Ovary (tissue), 3 donors: ENCODE data around the gene LMNTD2.

ENCODE experiments used
- POLR2A ChIP-seq: fragments of 450-650 bp; IDR thresholded peaks from one replicate; pipeline ENCODE4 v1.6.1; 2017; ENCODE audit warnings: antibody characterized with exemption, mild to moderate bottlenecking, moderate library complexity
- TF ChIP-seq, protein P1 (sequence below), 3 donors: fragments of 450-650 bp in 2 of 3; fragments of 200-600 bp in 1 of 3; IDR thresholded peaks; one replicate each; pipeline versions ENCODE4 v1.5.1 to v1.8.0; 2016 to 2022; ENCODE audit warnings: antibody characterized with exemption in 3 of 3, mild to moderate bottlenecking in 1 of 3
- donor health status: DM: no; HTN: no; CAD: no.

GRCh38 chr11:532986-533585 is 27.5 kb downstream of the LMNTD2 start:
- TF ChIP-seq, protein P1, sequence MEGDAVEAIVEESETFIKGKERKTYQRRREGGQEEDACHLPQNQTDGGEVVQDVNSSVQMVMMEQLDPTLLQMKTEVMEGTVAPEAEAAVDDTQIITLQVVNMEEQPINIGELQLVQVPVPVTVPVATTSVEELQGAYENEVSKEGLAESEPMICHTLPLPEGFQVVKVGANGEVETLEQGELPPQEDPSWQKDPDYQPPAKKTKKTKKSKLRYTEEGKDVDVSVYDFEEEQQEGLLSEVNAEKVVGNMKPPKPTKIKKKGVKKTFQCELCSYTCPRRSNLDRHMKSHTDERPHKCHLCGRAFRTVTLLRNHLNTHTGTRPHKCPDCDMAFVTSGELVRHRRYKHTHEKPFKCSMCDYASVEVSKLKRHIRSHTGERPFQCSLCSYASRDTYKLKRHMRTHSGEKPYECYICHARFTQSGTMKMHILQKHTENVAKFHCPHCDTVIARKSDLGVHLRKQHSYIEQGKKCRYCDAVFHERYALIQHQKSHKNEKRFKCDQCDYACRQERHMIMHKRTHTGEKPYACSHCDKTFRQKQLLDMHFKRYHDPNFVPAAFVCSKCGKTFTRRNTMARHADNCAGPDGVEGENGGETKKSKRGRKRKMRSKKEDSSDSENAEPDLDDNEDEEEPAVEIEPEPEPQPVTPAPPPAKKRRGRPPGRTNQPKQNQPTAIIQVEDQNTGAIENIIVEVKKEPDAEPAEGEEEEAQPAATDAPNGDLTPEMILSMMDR (IDR thresholded peaks at IDR 0.05) = no peak
- TF ChIP-seq POLR2A = no peak
